ENCODE results near the gene ACSS3. TPM values are rescaled to one million over a fixed set of nuclear protein-coding genes. Genes with fewer than 3 reads are reported as not detected.

Gene ACSS3
- total RNA-seq, 2 donors from 2014 or later: not detected

DNA sequence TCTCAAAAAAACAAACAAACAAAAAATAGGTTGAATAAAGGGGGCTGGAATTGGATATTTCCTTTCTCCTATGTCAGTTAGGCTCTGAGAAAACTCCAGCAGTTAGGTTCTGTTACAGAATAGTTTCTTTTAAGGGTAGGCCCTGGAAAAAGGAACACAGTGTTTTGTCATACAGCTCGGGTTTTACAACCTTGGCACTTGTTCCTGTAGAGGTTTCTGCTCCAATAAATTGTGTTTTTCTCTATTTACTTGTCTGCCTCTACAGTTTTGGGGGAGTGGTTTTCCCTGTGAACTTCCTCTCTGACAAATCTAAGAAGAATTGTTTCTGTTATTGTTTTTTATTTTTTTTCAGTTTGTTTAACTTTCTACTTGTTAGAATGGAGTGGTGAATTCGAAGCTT is 167.6 kb downstream of the ACSS3 start:
- H3K36me3 Mint-ChIP-seq: peaks cover 7% of the 10 kb centered on the region
- DNase-seq (ENCODE audit: low spot score) (no peak), ATAC-seq (no peak)
- no peak overlapping the region for H3K27ac Mint-ChIP-seq
- no peaks in the 10 kb centered on the region for H3K4me1 Mint-ChIP-seq (ENCODE audit: low read depth in 2 of 2)
- peaks cover 4% of the 10 kb centered on the region for H3K9me3 Mint-ChIP-seq
- no peaks in the 10 kb centered on the region for H3K27me3 Mint-ChIP-seq
- no peak overlapping the region for H3K4me3 Mint-ChIP-seq

GRCh38 chr12:81245907-81246570 is 168.2 kb downstream of the ACSS3 start:
- no peak overlapping the region for H3K27ac Mint-ChIP-seq
- H3K36me3 Mint-ChIP-seq: peaks cover 7% of the 10 kb centered on the region
- ATAC-seq: no peak
- DNase-seq (ENCODE audit: low spot score): no peak
- H3K4me1 Mint-ChIP-seq (ENCODE audit: low read depth in 2 of 2): no peaks in the 10 kb centered on the region
- no peak overlapping the region for H3K4me3 Mint-ChIP-seq
- H3K27me3 Mint-ChIP-seq: no peaks in the 10 kb centered on the region
- H3K9me3 Mint-ChIP-seq: peaks cover 7% of the 10 kb centered on the region

- H3K4me3 Mint-ChIP-seq: no peak overlapping the region
- no peaks in the 10 kb centered on the region for H3K27me3 Mint-ChIP-seq
- no peak overlapping the region for H3K27ac Mint-ChIP-seq
- no peak for ATAC-seq
- H3K4me1 Mint-ChIP-seq (ENCODE audit: low read depth in 2 of 2): no peaks in the 10 kb centered on the region
- no peaks in the 10 kb centered on the region for H3K36me3 Mint-ChIP-seq
- H3K9me3 Mint-ChIP-seq: peaks cover 14% of the 10 kb centered on the region
- DNase-seq (ENCODE audit: low spot score): no peak
These were observed 172.1 kb downstream of the ACSS3 start for GRCh38 chr12:81249976-81250375.

GRCh38 chr12:81252228-81252627 is 174.3 kb downstream of the ACSS3 start:
- Mint-ChIP-seq H3K4me3 (no peak overlapping the region), H3K36me3 (no peaks in the 10 kb centered on the region), H3K9me3 (peaks cover 14% of the 10 kb centered on the region), H3K27ac (no peak overlapping the region), H3K27me3 (no peaks in the 10 kb centered on the region), H3K4me1 (ENCODE audit: low read depth in 2 of 2) (no peaks in the 10 kb centered on the region)
- ATAC-seq: no peak
- DNase-seq (ENCODE audit: low spot score): no peak

- no peak overlapping the region for H3K4me3 Mint-ChIP-seq
- H3K9me3 Mint-ChIP-seq: peaks cover 11% of the 10 kb centered on the region
- no peak for DNase-seq (ENCODE audit: low spot score)
- H3K4me1 Mint-ChIP-seq (ENCODE audit: low read depth in 2 of 2): no peaks in the 10 kb centered on the region
- H3K27ac Mint-ChIP-seq: no peak overlapping the region
- ATAC-seq: no peak
- H3K27me3 Mint-ChIP-seq: no peaks in the 10 kb centered on the region
- H3K36me3 Mint-ChIP-seq: no peaks in the 10 kb centered on the region
These were observed 175.5 kb downstream of the ACSS3 start for GRCh38 chr12:81253360-81253759.

DNA sequence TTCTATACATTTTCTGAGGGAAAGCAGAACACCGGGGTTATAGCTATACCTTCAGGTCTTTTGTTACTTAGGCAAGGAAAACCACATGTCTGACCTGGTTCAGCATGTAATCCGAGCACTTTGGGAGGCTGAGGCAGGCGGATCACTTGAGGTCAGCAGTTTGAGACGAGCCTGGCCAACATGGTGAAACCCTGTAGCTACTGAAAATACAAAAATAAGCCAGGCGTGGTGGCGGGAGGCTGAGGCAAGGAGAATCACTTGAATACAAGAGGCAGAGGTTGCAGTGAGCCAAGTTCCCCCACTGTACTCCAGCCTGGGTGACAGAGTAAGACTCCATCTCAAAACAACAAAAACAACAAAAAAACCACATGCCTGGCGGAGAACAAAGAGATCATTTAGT is 177.6 kb downstream of the ACSS3 start:
- DNase-seq (ENCODE audit: low spot score): no peak
- Mint-ChIP-seq H3K27ac (no peak overlapping the region), H3K4me3 (no peak overlapping the region), H3K27me3 (no peaks in the 10 kb centered on the region), H3K36me3 (no peaks in the 10 kb centered on the region), H3K9me3 (peaks cover 10% of the 10 kb centered on the region), H3K4me1 (ENCODE audit: low read depth in 2 of 2) (no peaks in the 10 kb centered on the region)
- no peak for ATAC-seq

- Mint-ChIP-seq H3K4me3 (no peak overlapping the region), H3K4me1 (ENCODE audit: low read depth in 2 of 2) (no peaks in the 10 kb centered on the region), H3K36me3 (no peaks in the 10 kb centered on the region), H3K27me3 (no peaks in the 10 kb centered on the region), H3K9me3 (peaks cover 7% of the 10 kb centered on the region), H3K27ac (no peak overlapping the region)
- no peak for DNase-seq (ENCODE audit: low spot score)
- ATAC-seq: no peak
These were observed 178.1 kb downstream of the ACSS3 start for GRCh38 chr12:81255947-81256346.

GRCh38 chr12:81257947-81258551 is 180.2 kb downstream of the ACSS3 start:
- H3K27ac Mint-ChIP-seq: no peak overlapping the region
- H3K4me3 Mint-ChIP-seq: no peak overlapping the region
- no peaks in the 10 kb centered on the region for H3K27me3 Mint-ChIP-seq
- no peaks in the 10 kb centered on the region for H3K9me3 Mint-ChIP-seq
- no peaks in the 10 kb centered on the region for H3K4me1 Mint-ChIP-seq (ENCODE audit: low read depth in 2 of 2)
- no peak for ATAC-seq
- H3K36me3 Mint-ChIP-seq: no peaks in the 10 kb centered on the region
- no peak for DNase-seq (ENCODE audit: low spot score)

- no peaks in the 10 kb centered on the region for H3K27me3 Mint-ChIP-seq
- no peak overlapping the region for H3K4me3 Mint-ChIP-seq
These were observed 181.5 kb downstream of the ACSS3 start for GRCh38 chr12:81259360-81259759.

DNA sequence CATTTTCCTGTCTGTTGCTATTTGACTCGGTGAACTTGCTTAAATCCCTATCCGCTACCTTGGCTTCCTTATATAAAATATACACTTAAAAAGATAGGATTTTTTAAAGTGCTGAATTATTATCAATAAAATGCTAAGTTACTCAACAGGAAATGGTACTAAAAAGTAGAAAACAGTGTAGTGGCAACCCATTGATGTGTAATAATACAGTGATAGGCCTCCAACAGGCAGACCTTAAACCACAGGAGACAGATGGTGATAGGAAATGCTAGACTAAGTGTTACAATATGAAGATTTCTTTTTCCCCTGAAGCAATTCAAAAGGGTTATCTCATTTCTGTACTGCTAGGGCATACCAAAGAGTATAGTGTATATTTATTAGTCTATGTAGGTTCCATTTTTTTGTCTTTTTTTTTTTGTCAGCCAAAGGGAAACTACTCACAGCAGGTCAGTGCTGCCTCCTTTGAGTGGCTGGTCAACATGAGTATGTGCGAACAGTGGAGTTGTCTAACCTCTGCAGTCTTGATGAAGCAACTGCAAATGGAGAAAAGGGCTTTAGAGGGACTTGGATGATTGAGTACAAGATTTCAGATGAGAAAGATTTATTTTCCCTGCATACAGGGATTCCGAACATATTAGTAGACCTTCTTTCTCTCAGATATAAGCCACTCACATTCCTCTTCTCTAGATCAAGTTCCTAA is 183.8 kb downstream of the ACSS3 start:
- Mint-ChIP-seq H3K9me3 (no peaks in the 10 kb centered on the region), H3K36me3 (no peaks in the 10 kb centered on the region), H3K4me1 (ENCODE audit: low read depth in 2 of 2) (no peaks in the 10 kb centered on the region), H3K27ac (no peak overlapping the region), H3K27me3 (no peaks in the 10 kb centered on the region), H3K4me3 (no peak overlapping the region)
- ATAC-seq (no peak), DNase-seq (ENCODE audit: low spot score) (no peak)

More at GRCh38 chr12:81259360-81259759, 181.5 kb downstream of the ACSS3 start:
- H3K36me3 Mint-ChIP-seq: no peaks in the 10 kb centered on the region
- ATAC-seq (no peak), DNase-seq (ENCODE audit: low spot score) (no peak)
- H3K27ac Mint-ChIP-seq: no peak overlapping the region
- H3K9me3 Mint-ChIP-seq: no peaks in the 10 kb centered on the region
- H3K4me1 Mint-ChIP-seq (ENCODE audit: low read depth in 2 of 2): no peaks in the 10 kb centered on the region

DNA sequence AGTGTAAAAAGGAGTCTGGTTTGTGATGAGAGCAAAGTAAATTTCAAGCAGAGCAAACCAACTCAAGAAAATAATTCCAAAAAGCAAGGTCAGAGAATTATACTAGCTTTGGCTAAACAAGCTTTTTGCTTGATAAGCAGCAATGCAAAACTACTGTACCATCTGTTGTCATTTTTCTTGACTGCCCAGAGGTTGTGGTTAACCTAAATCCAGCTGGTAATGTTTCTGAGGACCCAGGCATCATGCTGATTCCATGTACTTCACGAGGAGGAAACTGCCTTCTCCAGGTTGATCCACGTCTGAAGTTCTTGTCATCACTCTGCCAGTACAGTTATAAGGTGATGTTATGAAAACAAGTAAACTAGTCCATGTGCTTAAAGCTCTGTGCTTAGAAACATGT is 185.2 kb downstream of the ACSS3 start:
- Mint-ChIP-seq H3K4me1 (ENCODE audit: low read depth in 2 of 2) (no peaks in the 10 kb centered on the region), H3K36me3 (no peaks in the 10 kb centered on the region), H3K9me3 (no peaks in the 10 kb centered on the region), H3K4me3 (no peak overlapping the region), H3K27ac (no peak overlapping the region), H3K27me3 (no peaks in the 10 kb centered on the region)
- ATAC-seq: no peak
- DNase-seq (ENCODE audit: low spot score): no peak

GRCh38 chr12:81270385-81270784 is 192.5 kb downstream of the ACSS3 start:
- no peak overlapping the region for H3K27ac Mint-ChIP-seq
- H3K36me3 Mint-ChIP-seq: no peaks in the 10 kb centered on the region

GRCh38 chr12:81274637-81275529 is 197.0 kb downstream of the ACSS3 start:
- DNase-seq (ENCODE audit: low spot score) (no peak), ATAC-seq (no peak)
- Mint-ChIP-seq H3K27me3 (no peaks in the 10 kb centered on the region), H3K4me1 (ENCODE audit: low read depth in 2 of 2) (no peaks in the 10 kb centered on the region), H3K4me3 (no peak overlapping the region), H3K27ac (no peak overlapping the region), H3K9me3 (peaks cover 15% of the 10 kb centered on the region), H3K36me3 (peaks cover 5% of the 10 kb centered on the region)

More at GRCh38 chr12:81270385-81270784, 192.5 kb downstream of the ACSS3 start:
- ATAC-seq: no peak
- no peak for DNase-seq (ENCODE audit: low spot score)
- no peaks in the 10 kb centered on the region for H3K4me1 Mint-ChIP-seq (ENCODE audit: low read depth in 2 of 2)
- no peaks in the 10 kb centered on the region for H3K27me3 Mint-ChIP-seq
- peaks cover 14% of the 10 kb centered on the region for H3K9me3 Mint-ChIP-seq
- H3K4me3 Mint-ChIP-seq: no peak overlapping the region
